SK-N-SH treated with all-trans-retinoic acid at 6 μM for 48 hours (cell line): ENCODE data around the gene PLCB4.

ENCODE experiments used
- ATAC-seq: fragments of 200-7000 bp; cut with Tn5 transposase; 3 replicates; pipeline ENCODE4 v1.9.1; 2020; ENCODE audit warnings: mild to moderate bottlenecking, moderate library complexity
- ARNTL ChIP-seq: fragments of 450-650 bp; formaldehyde crosslinking; IDR thresholded peaks from 2 replicates; pipeline ENCODE4 v1.5.0; 2020; ENCODE audit warnings: low read depth, mild to moderate bottlenecking, moderate library complexity, borderline replicate concordance
- CREB5 ChIP-seq: fragments of 250-450 bp; sonication (Bioruptor Pico); IDR thresholded peaks from 2 replicates; pipeline ENCODE4 v1.5.1; 2020; ENCODE audit warnings: low read depth, mild to moderate bottlenecking, moderate library complexity
- CSDC2 ChIP-seq: fragments of 250-450 bp; sonication (Bioruptor Pico); IDR thresholded peaks from 2 replicates; pipeline ENCODE4 v1.5.0; 2020; ENCODE audit warnings: mild to moderate bottlenecking, moderate library complexity
- ESRRG ChIP-seq: fragments of 250-450 bp; sonication (Bioruptor Pico); IDR thresholded peaks from 2 replicates; pipeline ENCODE4 v1.6.1; 2021; ENCODE audit warnings: mild to moderate bottlenecking
- GLIS3 ChIP-seq: fragments of 250-450 bp; sonication (Bioruptor Pico); IDR thresholded peaks from 2 replicates; pipeline ENCODE4 v1.5.0; 2020; ENCODE audit warnings: mild to moderate bottlenecking, moderate library complexity
- ISL1 ChIP-seq: fragments of 250-450 bp; sonication (Bioruptor Pico); IDR thresholded peaks from 2 replicates; pipeline ENCODE4 v2.1.2; 2022; ENCODE audit warnings: mild to moderate bottlenecking, moderate library complexity
- OSR1 ChIP-seq: fragments of 250-450 bp; sonication (Bioruptor Pico); IDR thresholded peaks from 2 replicates; pipeline ENCODE4 v1.8.0; 2022; ENCODE audit warnings: moderate library complexity, mild to moderate bottlenecking, inconsistent platforms
- PATZ1 ChIP-seq: fragments of 250-450 bp; sonication (Bioruptor Pico); IDR thresholded peaks from 2 replicates; pipeline ENCODE4 v1.8.0; 2020; ENCODE audit warnings: mild to moderate bottlenecking, moderate library complexity, borderline replicate concordance
- POU6F1 ChIP-seq: fragments of 250-450 bp; sonication (Bioruptor Pico); IDR thresholded peaks from 2 replicates; pipeline ENCODE4 v1.8.0; 2021; ENCODE audit warnings: low read depth, mild to moderate bottlenecking, moderate library complexity, borderline replicate concordance
- PPARA ChIP-seq: fragments of 250-450 bp; sonication (Bioruptor Pico); IDR thresholded peaks from 2 replicates; pipeline ENCODE4 v1.5.0; 2020; ENCODE audit warnings: mild to moderate bottlenecking, borderline replicate concordance
- RARB ChIP-seq: fragments of 250-450 bp; sonication (Bioruptor Pico); IDR thresholded peaks from 2 replicates; pipeline ENCODE4 v1.8.0; 2021; ENCODE audit warnings: mild to moderate bottlenecking, moderate library complexity
- SNAI2 ChIP-seq: fragments of 250-450 bp; sonication (Bioruptor Pico); IDR thresholded peaks from 2 replicates; pipeline ENCODE4 v1.5.0; 2020; ENCODE audit warnings: mild to moderate bottlenecking, moderate library complexity
- TCF4 ChIP-seq: fragments of 250-450 bp; sonication (Bioruptor Pico); IDR thresholded peaks from 2 replicates; pipeline ENCODE4 v1.8.0; 2021; ENCODE audit warnings: mild to moderate bottlenecking, moderate library complexity, borderline replicate concordance
- TOX ChIP-seq: fragments of 250-450 bp; sonication (Bioruptor Pico); IDR thresholded peaks from 2 replicates; pipeline ENCODE4 v1.8.0; 2021; ENCODE audit warnings: mild to moderate bottlenecking, moderate library complexity, borderline replicate concordance
- TSHZ2 ChIP-seq: fragments of 250-450 bp; sonication (Bioruptor Pico); IDR thresholded peaks from 2 replicates; pipeline ENCODE4 v1.5.0; 2020; ENCODE audit warnings: mild to moderate bottlenecking, moderate library complexity
- ZC3H10 ChIP-seq: fragments of 250-450 bp; sonication (Bioruptor Pico); IDR thresholded peaks from 2 replicates; pipeline ENCODE4 v1.5.1; 2021; ENCODE audit warnings: mild to moderate bottlenecking, moderate library complexity
- ZFP3 ChIP-seq: fragments of 250-450 bp; sonication (Bioruptor Pico); IDR thresholded peaks from 2 replicates; pipeline ENCODE4 v1.5.0; 2020; ENCODE audit warnings: mild to moderate bottlenecking, moderate library complexity
- ZFP30 ChIP-seq: fragments of 450-650 bp; formaldehyde crosslinking; IDR thresholded peaks from 2 replicates; pipeline ENCODE4 v1.5.0; 2022; ENCODE audit warnings: mild to moderate bottlenecking, moderate library complexity
- ZNF70 ChIP-seq: fragments of 450-650 bp; formaldehyde crosslinking; IDR thresholded peaks from 2 replicates; pipeline ENCODE4 v1.5.0; 2020; ENCODE audit warnings: mild to moderate bottlenecking, moderate library complexity
- ZNF8 ChIP-seq: fragments of 450-650 bp; formaldehyde crosslinking; IDR thresholded peaks from 2 replicates; pipeline ENCODE4 v1.5.0; 2020; ENCODE audit warnings: mild to moderate bottlenecking, moderate library complexity

The PLCB4 gene

GRCh38 chr20:9478771-9479170 lies 409.9 kb downstream of the PLCB4 start (continued):
- TF ChIP-seq POU6F1: no peak
- TF ChIP-seq, all 23 proteins: peak for 0

DNA sequence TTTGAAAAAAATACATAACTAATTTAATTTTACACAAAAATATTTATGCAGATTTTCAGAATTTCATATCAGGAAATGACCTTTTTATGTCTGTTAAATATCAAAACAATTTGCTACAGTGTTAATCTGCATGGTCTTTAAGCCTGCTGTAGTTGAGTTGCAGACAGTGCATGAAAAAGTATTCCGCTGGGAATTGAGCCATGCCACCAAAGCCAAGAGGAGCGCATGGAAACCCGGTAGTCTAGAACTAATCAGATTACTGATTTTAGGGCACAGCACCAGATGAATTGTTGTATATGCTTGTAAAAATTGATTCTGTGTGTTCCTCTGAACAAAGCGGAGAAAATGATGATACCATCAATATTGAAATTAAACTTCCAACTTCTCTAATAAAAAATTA lies 411.2 kb downstream of the PLCB4 start:
- ATAC-seq: no peak
- TF ChIP-seq RARB (CRISPR knock-in tag) (no peak), OSR1 (CRISPR knock-in tag) (no peak)
- TF ChIP-seq, all 23 proteins: peak for 0

DNA sequence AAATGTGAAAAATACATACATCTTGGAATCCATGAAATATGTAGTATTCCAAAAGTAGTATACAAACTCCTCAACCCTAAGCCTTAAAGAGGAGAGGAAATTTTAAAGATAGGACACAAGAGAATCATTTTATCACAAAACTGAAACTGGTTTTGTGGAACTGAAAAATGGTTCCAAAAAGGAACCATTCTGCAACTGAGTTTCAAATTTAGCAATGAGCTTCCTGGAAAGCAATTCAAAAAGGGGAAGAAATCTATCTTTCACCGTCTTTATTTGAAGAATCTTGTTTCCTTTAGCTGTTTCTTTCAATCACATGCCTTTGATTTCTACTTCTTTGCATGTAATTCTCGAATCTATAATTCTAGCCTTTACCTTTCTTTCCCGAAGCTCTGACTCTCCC lies 413.3 kb downstream of the PLCB4 start:
- TF ChIP-seq PPARA: no peak
- no peak for TF ChIP-seq ZNF8 (CRISPR knock-in tag)
- no peak for TF ChIP-seq OSR1 (CRISPR knock-in tag)
- TF ChIP-seq ISL1 (CRISPR knock-in tag): no peak
- no peak for TF ChIP-seq TSHZ2 (CRISPR knock-in tag)
- TF ChIP-seq SNAI2 (CRISPR knock-in tag): no peak
- no peak for TF ChIP-seq TOX
- TF ChIP-seq ESRRG: no peak
- TF ChIP-seq POU6F1: no peak
- TF ChIP-seq TCF4: no peak
- no peak for TF ChIP-seq ZC3H10 (CRISPR knock-in tag)
- no peak for TF ChIP-seq RARB (CRISPR knock-in tag)
- TF ChIP-seq ZFP30: no peak
- no peak for TF ChIP-seq PATZ1
- no peak for ATAC-seq

DNA sequence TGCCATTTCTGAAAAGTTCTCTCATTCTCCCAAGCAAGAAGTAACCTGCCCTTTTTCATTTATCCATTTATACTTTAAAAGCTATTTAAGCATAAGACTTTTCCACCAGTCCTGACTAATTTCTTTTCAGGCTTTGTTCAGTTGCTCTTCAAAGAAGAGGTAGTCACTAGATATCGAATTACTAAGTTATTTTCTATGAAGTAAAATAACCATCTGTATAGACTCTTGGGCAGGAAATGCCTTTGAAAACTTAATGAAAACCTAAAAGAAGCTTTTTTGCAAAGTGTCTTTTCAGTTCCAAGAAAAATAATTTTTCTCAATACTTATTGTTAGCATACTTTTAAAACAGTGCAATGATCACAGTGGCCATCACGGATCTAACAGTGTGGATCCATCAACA lies 414.2 kb downstream of the PLCB4 start:
- peak; percentile 90 for ATAC-seq
- no peak for TF ChIP-seq ISL1 (CRISPR knock-in tag)
- TF ChIP-seq OSR1 (CRISPR knock-in tag): no peak
- no peak for TF ChIP-seq SNAI2 (CRISPR knock-in tag)
- TF ChIP-seq TSHZ2 (CRISPR knock-in tag): no peak
- TF ChIP-seq TCF4: no peak
- TF ChIP-seq ZNF8 (CRISPR knock-in tag): no peak
- TF ChIP-seq CREB5: no peak
- TF ChIP-seq TOX: no peak
- no peak for TF ChIP-seq POU6F1
- TF ChIP-seq ESRRG: no peak
- no peak for TF ChIP-seq ZFP3 (CRISPR knock-in tag)
- no peak for TF ChIP-seq CSDC2 (CRISPR knock-in tag)
- no peak for TF ChIP-seq ZFP30
- no peak for TF ChIP-seq ARNTL (CRISPR knock-in tag)
- no peak for TF ChIP-seq ZNF70 (CRISPR knock-in tag)
- TF ChIP-seq GLIS3 (CRISPR knock-in tag): no peak
- TF ChIP-seq RARB (CRISPR knock-in tag): no peak
- TF ChIP-seq PATZ1: no peak
